Ishikawa (cell line): ENCODE results near the gene NOL12.

Experiments
- EP300 ChIP-seq: IDR thresholded peaks from 2 replicates; pipeline ENCODE4 v1.6.1; 2012; ENCODE audit warnings: borderline replicate concordance
- FOXM1 ChIP-seq: IDR thresholded peaks from 2 replicates; pipeline ENCODE4 v1.6.1; 2012; ENCODE audit warnings: low read depth, borderline replicate concordance
- RAD21 ChIP-seq: IDR thresholded peaks from 2 replicates; pipeline ENCODE4 v1.6.1; 2012; ENCODE audit warnings: low read depth
- TAF1 ChIP-seq: IDR thresholded peaks from 2 replicates; pipeline ENCODE4 v1.6.1; 2012; ENCODE audit warnings: low read depth, mild to moderate bottlenecking
- YY1 ChIP-seq: IDR thresholded peaks from 2 replicates; pipeline ENCODE4 v1.6.1; 2012; ENCODE audit warnings: low read depth
- ZBTB7A ChIP-seq: IDR thresholded peaks from 2 replicates; pipeline ENCODE4 v1.6.1; 2012; ENCODE audit warnings: low read depth
- TF ChIP-seq, protein P1 (sequence below): IDR thresholded peaks from 2 replicates; pipeline ENCODE4 v1.6.1; 2012; ENCODE audit warnings: low read depth, mild to moderate bottlenecking
- TF ChIP-seq, protein P2 (sequence below): IDR thresholded peaks from 2 replicates; pipeline ENCODE4 v1.6.1; 2012

DNA sequence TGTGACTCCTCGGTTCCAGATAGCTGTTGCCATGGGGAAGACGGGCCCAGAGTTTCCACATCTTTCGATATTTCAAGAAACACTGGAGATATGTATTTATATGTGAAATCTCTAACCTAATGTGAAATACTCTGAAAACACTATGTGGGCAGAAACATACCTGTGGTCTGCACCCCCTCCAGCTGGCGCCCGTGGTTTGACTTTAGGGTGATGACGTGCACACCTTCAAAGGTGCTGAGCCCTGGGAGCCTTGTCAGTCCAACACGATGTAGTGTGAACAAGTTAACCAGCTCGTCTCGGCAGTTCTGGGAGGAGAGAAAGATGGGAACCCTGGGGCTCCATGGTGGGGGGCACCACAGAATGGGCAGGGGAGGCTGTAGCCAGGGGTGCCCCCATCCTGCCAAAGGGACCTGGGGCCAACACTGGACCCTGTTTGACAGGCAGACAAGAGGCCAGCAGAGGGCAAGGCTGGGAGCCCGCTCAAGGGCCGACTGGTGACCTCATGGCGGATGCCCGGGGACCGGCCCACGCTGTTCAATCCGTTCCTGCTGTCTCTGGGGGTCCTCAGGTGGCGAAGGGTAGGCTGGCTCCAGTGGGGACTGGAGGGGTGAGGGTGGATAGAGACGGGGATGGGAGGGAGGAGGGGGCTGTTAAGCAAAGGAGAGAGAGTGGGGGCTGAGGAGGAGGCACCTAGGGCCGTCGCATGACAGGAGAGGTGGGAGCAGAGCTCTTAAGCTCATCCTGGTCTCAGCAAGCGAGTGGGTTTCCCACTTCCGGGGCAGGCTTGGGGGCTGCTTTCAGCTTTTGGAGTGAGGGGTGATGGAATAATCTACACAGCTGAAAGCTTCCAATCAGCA, 54.5 kb downstream of the NOL12 start:
- TF ChIP-seq, protein P1, sequence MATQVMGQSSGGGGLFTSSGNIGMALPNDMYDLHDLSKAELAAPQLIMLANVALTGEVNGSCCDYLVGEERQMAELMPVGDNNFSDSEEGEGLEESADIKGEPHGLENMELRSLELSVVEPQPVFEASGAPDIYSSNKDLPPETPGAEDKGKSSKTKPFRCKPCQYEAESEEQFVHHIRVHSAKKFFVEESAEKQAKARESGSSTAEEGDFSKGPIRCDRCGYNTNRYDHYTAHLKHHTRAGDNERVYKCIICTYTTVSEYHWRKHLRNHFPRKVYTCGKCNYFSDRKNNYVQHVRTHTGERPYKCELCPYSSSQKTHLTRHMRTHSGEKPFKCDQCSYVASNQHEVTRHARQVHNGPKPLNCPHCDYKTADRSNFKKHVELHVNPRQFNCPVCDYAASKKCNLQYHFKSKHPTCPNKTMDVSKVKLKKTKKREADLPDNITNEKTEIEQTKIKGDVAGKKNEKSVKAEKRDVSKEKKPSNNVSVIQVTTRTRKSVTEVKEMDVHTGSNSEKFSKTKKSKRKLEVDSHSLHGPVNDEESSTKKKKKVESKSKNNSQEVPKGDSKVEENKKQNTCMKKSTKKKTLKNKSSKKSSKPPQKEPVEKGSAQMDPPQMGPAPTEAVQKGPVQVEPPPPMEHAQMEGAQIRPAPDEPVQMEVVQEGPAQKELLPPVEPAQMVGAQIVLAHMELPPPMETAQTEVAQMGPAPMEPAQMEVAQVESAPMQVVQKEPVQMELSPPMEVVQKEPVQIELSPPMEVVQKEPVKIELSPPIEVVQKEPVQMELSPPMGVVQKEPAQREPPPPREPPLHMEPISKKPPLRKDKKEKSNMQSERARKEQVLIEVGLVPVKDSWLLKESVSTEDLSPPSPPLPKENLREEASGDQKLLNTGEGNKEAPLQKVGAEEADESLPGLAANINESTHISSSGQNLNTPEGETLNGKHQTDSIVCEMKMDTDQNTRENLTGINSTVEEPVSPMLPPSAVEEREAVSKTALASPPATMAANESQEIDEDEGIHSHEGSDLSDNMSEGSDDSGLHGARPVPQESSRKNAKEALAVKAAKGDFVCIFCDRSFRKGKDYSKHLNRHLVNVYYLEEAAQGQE: no peak
- no peak for TF ChIP-seq EP300
- TF ChIP-seq, protein P2, sequence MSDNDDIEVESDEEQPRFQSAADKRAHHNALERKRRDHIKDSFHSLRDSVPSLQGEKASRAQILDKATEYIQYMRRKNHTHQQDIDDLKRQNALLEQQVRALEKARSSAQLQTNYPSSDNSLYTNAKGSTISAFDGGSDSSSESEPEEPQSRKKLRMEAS: no peak
- no peak for TF ChIP-seq YY1
- no peak for TF ChIP-seq FOXM1
- TF ChIP-seq TAF1: no peak
- TF ChIP-seq ZBTB7A: no peak
- no peak for TF ChIP-seq RAD21
